Osteocyte (in vitro differentiated cells): ENCODE results near the gene FOXD1. TPM values are rescaled to one million over a fixed set of nuclear protein-coding genes. Genes with fewer than 3 reads are reported as not detected.
"Not testable (repeated sequence)": the region's sequence is repeated elsewhere in the genome, so short reads cannot be mapped to it uniquely, and the experiment has no call there.

Experiments used
- DNase-seq: peaks from one replicate; pipeline ENCODE4 v3.0.0; 2021; ENCODE audit warnings: mixed read lengths; ENCODE audit not compliant: unreplicated experiment; ENCODE audit errors: extremely low spot score
- H3K27ac Mint-ChIP-seq: one replicate; pipeline ENCODE4 v1.8.0; 2021; ENCODE audit warnings: mild to moderate bottlenecking, mixed read lengths; ENCODE audit not compliant: unreplicated experiment
- H3K27me3 Mint-ChIP-seq: one replicate; pipeline ENCODE4 v1.8.0; 2021; ENCODE audit warnings: mixed read lengths; ENCODE audit not compliant: unreplicated experiment
- H3K36me3 Mint-ChIP-seq: one replicate; pipeline ENCODE4 v1.8.0; 2021; ENCODE audit warnings: mixed read lengths; ENCODE audit not compliant: unreplicated experiment
- H3K4me1 Mint-ChIP-seq: one replicate; pipeline ENCODE4 v1.8.0; 2021; ENCODE audit warnings: mixed read lengths; ENCODE audit not compliant: unreplicated experiment
- H3K4me3 Mint-ChIP-seq: one replicate; pipeline ENCODE4 v1.8.0; 2021; ENCODE audit warnings: mild to moderate bottlenecking, moderate library complexity, mixed read lengths; ENCODE audit not compliant: unreplicated experiment
- H3K9me3 Mint-ChIP-seq: one replicate; pipeline ENCODE4 v1.8.0; 2021; ENCODE audit warnings: mixed read lengths; ENCODE audit not compliant: unreplicated experiment
- total RNA-seq: library from RNA; stranded (reverse); gene quantifications from 2 replicates; pipeline ENCODE4 v1.2.1, GENCODE V29; 2021
- TF ChIP-seq, protein P1 (sequence below): fragments of 200-600 bp; sonication (generic); IDR thresholded peaks from 2 replicates; pipeline ENCODE4 v1.5.0; 2021; ENCODE audit warnings: antibody characterized with exemption, mild to moderate bottlenecking, moderate library complexity

The FOXD1 gene
- total RNA-seq, 1 donor from 2014 or later = 64.1 TPM

DNA sequence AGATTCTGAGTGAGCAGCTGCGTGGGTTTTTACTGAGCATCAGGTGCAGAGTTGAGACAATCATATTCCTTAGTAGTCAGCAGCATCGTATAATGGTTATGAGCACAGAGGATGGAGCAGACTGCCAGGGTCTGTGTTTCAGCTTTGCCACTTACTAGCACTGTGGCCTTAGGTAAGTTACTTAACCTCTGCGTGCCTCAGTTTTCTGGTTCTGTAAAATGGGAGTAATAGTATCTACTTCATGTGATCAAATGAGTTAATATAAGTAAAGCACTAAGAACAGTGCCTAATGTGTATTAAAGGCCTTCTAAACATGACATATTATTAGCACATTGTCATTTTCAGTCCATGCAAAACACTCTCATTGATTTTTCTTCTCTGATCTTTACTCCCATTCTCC is 44.8 kb upstream of the FOXD1 start:
- no peak for DNase-seq
- Mint-ChIP-seq H3K4me3 (no peak overlapping the region), H3K27me3 (peaks cover 19% of the 10 kb centered on the region), H3K27ac (no peak overlapping the region), H3K9me3 (no peaks in the 10 kb centered on the region), H3K4me1 (peaks cover 14% of the 10 kb centered on the region), H3K36me3 (no peaks in the 10 kb centered on the region)
- TF ChIP-seq, protein P1, sequence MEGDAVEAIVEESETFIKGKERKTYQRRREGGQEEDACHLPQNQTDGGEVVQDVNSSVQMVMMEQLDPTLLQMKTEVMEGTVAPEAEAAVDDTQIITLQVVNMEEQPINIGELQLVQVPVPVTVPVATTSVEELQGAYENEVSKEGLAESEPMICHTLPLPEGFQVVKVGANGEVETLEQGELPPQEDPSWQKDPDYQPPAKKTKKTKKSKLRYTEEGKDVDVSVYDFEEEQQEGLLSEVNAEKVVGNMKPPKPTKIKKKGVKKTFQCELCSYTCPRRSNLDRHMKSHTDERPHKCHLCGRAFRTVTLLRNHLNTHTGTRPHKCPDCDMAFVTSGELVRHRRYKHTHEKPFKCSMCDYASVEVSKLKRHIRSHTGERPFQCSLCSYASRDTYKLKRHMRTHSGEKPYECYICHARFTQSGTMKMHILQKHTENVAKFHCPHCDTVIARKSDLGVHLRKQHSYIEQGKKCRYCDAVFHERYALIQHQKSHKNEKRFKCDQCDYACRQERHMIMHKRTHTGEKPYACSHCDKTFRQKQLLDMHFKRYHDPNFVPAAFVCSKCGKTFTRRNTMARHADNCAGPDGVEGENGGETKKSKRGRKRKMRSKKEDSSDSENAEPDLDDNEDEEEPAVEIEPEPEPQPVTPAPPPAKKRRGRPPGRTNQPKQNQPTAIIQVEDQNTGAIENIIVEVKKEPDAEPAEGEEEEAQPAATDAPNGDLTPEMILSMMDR = no peak

DNA sequence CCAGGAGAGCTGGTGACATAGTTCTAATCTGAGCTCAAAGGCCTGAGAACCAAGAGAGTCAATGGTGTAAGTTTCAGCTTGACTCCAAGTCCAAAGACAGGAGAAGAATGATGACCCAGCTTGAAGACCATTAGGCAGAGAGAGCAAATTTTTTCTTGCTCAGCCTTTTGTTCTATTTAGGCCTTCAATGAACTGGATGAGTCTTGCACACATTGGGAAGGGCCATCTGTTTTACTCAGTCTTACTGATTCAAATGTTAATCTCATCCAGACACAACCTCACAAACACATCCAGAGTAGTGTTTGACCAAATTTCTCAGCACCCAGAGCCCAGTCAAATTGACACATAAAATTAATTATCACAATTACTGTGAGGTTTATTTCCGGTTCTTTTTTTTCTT is 42.6 kb upstream of the FOXD1 start:
- Mint-ChIP-seq H3K4me3 (no peak overlapping the region), H3K9me3 (no peaks in the 10 kb centered on the region), H3K27me3 (peaks cover 33% of the 10 kb centered on the region), H3K36me3 (no peaks in the 10 kb centered on the region), H3K4me1 (no peaks in the 10 kb centered on the region), H3K27ac (no peak overlapping the region)
- TF ChIP-seq, protein P1 = no peak
- no peak for DNase-seq

DNA sequence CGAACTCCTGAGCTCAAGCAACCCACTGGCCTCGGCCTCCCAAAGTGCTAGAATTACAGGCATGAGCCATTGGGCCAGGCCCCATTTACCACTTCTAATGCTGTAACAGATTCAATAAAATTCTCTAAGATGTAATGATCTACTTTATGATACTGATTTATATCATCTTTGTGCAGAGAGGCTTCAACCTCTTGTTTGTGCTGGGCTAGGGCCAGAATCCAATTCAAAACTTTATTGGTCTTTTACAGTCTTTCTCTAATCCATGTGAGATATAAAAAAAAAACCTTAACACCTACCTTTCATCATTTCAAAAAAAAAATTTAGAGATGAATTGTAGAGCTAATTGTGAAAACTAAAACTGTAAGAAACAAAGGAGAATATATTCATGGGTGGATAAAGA is 41.5 kb upstream of the FOXD1 start:
- H3K4me1 Mint-ChIP-seq = no peaks in the 10 kb centered on the region
- no peak overlapping the region for H3K27ac Mint-ChIP-seq
- no peak for DNase-seq
- TF ChIP-seq, protein P1 = no peak
- H3K36me3 Mint-ChIP-seq = no peaks in the 10 kb centered on the region
- H3K27me3 Mint-ChIP-seq = peaks cover 33% of the 10 kb centered on the region
- H3K9me3 Mint-ChIP-seq = no peaks in the 10 kb centered on the region
- no peak overlapping the region for H3K4me3 Mint-ChIP-seq

DNA sequence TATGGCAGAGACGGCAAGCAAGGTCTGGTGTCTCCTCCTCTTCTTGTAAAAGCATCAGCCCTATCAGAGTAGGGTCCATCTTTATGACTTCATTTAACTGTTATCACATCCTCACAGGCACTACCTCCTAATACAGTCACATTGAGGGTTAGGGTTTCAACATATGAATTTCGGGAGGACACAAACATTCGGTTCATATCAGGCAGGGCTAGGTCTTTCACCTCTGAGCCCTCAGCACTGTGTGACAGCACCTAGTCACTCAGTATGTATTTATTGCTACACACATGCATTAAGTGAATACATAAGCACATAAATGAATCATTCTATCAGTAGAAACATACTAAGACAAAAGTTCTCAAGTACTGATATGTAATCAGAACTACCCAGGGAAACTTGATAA is 40.2 kb upstream of the FOXD1 start:
- Mint-ChIP-seq H3K27ac (no peak overlapping the region), H3K36me3 (no peaks in the 10 kb centered on the region), H3K4me3 (no peak overlapping the region), H3K4me1 (no peaks in the 10 kb centered on the region), H3K27me3 (peaks cover 30% of the 10 kb centered on the region), H3K9me3 (no peaks in the 10 kb centered on the region)
- TF ChIP-seq, protein P1 = no peak
- no peak for DNase-seq

DNA sequence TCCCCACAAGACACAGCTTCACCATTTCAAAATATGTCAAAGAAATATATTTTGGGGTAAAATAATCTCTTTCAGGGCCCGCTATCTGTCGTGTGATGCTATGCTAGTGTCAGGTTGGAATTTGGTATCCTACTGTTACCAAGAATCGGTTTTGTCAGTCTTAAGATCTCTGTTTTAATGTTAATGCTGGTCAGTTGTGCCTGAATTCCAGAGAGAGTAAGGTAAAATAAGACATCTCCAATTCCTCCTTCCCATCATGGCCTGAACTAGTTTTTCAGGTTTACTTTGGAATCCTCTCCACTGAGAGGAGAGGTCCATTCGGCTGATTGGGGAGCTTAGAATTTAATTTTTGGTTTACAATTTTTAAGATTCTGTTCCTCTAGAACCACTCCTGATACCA is 39.2 kb upstream of the FOXD1 start:
- no peaks in the 10 kb centered on the region for H3K36me3 Mint-ChIP-seq
- no peak for DNase-seq
- TF ChIP-seq, protein P1 = no peak
- peaks cover 20% of the 10 kb centered on the region for H3K27me3 Mint-ChIP-seq
- H3K4me1 Mint-ChIP-seq = no peaks in the 10 kb centered on the region
- H3K27ac Mint-ChIP-seq = no peak overlapping the region
- H3K4me3 Mint-ChIP-seq = no peak overlapping the region
- no peaks in the 10 kb centered on the region for H3K9me3 Mint-ChIP-seq

DNA sequence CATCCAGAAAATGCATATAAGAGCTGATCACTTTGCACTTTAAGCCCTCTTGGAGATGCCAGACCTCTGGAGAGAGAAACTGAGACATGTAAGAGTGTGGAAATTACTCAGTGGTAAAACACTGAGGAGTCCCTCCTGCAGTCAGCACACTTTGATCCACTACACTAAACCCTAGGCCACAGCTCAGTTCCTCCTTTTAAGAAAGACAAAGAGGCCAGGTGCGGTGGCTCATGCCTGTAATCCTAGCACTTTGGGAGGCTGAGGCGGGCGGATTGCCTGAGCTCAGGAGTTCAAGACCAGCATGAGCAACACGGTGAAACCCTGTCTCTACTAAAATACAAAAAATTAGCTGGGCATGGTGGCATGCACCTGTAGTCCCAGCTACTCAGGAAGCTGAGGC is 38.7 kb upstream of the FOXD1 start:
- not testable (repeated sequence) for H3K9me3 Mint-ChIP-seq, H3K36me3 Mint-ChIP-seq, H3K27ac Mint-ChIP-seq, DNase-seq, H3K4me1 Mint-ChIP-seq, H3K4me3 Mint-ChIP-seq
- H3K27me3 Mint-ChIP-seq = peaks cover 17% of the 10 kb centered on the region
